DND-41 (cell line): Measurements from ENCODE around the gene MAZ.

ENCODE experiments used
- EZH2 ChIP-seq: IDR thresholded peaks from 3 replicates; pipeline ENCODE4 v1.6.1; 2012; ENCODE audit warnings: borderline replicate concordance, low read depth, mild to moderate bottlenecking, moderate library complexity, low read length, inconsistent platforms; ENCODE audit not compliant: severe bottlenecking
- TF ChIP-seq, protein P1 (sequence below): IDR thresholded peaks from 2 replicates; pipeline ENCODE4 v1.5.1; 2012; ENCODE audit warnings: borderline replicate concordance, low read length, moderate library complexity, mild to moderate bottlenecking; ENCODE audit not compliant: poor library complexity, severe bottlenecking; ENCODE audit errors: extremely low read depth

DNA sequence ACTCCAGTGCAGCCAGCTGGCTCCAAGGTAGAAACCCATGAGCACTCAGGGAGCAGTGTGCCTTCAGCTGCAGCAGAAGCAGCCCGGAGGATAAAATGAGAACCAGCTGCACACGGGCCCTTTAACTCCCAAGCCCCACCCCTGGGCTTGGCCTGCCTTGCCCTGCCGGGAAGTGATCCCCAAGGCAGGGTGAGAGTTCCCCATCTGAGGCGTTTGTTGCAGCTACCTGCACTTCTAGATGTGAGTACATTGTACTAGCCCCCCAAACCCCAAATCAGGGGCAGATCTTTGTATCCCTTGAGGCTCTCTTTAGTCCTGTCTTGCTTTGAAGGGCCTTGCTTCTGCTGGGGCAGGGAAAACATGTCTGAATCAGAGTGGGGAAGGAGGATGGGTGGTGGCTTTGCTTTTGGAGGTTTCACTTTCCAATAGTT is 14.0 kb downstream of the MAZ start, which contains the start of gene MVP:
- TF ChIP-seq, protein P1, sequence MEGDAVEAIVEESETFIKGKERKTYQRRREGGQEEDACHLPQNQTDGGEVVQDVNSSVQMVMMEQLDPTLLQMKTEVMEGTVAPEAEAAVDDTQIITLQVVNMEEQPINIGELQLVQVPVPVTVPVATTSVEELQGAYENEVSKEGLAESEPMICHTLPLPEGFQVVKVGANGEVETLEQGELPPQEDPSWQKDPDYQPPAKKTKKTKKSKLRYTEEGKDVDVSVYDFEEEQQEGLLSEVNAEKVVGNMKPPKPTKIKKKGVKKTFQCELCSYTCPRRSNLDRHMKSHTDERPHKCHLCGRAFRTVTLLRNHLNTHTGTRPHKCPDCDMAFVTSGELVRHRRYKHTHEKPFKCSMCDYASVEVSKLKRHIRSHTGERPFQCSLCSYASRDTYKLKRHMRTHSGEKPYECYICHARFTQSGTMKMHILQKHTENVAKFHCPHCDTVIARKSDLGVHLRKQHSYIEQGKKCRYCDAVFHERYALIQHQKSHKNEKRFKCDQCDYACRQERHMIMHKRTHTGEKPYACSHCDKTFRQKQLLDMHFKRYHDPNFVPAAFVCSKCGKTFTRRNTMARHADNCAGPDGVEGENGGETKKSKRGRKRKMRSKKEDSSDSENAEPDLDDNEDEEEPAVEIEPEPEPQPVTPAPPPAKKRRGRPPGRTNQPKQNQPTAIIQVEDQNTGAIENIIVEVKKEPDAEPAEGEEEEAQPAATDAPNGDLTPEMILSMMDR = no peak
- no peak for TF ChIP-seq EZH2
